Measurements from ENCODE around the gene LRRC28.

- TF ChIP-seq POLR2A (IDR thresholded peaks at IDR 0.05): no peak
- no peak for TF ChIP-seq CTCF (IDR thresholded peaks at IDR 0.05)
These were observed 45.1 kb downstream of the LRRC28 start for GRCh38 chr15:99296386-99296785.
